ENCODE data around the gene ABCA13.
A peak's percentile ranks its signal among the peaks of the same experiment; 100 is the strongest.
"Not testable (repeated sequence)": the region's sequence is repeated elsewhere in the genome, so short reads cannot be mapped to it uniquely, and the experiment has no call there.

ABCA13 gene

GRCh38 chr7:48141521-48141920 lies 29.7 kb upstream of the ABCA13 start:
- no peak for DNase-seq (ENCODE audit: low read depth)

DNA sequence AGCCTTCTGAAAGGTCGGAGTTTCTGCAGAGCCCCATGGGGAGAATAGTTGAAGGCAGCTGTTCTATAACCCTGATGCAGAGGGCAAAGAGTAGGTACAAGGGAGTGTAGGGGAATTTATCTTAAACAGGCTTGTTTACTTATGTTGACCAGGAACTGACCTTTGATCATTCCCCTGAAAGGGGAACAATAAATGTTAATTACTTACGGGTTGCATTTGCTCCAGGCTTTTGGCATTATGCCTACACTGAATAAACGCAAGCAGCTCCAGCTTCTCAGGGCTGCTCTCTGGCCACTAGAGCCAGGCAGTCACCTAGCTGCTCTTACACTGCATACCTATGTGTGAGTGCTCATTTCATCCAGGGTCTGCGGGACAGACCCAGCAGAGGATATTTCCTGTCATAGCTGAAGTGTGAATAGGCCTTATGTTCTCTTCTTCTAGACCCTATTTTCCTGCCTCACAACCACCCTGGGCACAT lies 26.9 kb upstream of the ABCA13 start:
- no peak overlapping the region for H3K4me3 ChIP-seq (ENCODE audit: low read depth, low read length)
- TF ChIP-seq, protein P1, sequence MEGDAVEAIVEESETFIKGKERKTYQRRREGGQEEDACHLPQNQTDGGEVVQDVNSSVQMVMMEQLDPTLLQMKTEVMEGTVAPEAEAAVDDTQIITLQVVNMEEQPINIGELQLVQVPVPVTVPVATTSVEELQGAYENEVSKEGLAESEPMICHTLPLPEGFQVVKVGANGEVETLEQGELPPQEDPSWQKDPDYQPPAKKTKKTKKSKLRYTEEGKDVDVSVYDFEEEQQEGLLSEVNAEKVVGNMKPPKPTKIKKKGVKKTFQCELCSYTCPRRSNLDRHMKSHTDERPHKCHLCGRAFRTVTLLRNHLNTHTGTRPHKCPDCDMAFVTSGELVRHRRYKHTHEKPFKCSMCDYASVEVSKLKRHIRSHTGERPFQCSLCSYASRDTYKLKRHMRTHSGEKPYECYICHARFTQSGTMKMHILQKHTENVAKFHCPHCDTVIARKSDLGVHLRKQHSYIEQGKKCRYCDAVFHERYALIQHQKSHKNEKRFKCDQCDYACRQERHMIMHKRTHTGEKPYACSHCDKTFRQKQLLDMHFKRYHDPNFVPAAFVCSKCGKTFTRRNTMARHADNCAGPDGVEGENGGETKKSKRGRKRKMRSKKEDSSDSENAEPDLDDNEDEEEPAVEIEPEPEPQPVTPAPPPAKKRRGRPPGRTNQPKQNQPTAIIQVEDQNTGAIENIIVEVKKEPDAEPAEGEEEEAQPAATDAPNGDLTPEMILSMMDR (IDR thresholded peaks at IDR 0.05; ENCODE audit: control insufficient read depth, extremely low read depth, insufficient read depth) = no peak
- peak; percentile 1 for DNase-seq (ENCODE audit: low read depth)

More at GRCh38 chr7:48141521-48141920, 29.7 kb upstream of the ABCA13 start:
- TF ChIP-seq, protein P1 (IDR thresholded peaks at IDR 0.05; ENCODE audit: control insufficient read depth, extremely low read depth, insufficient read depth) = no peak
- no peak overlapping the region for H3K4me3 ChIP-seq (ENCODE audit: low read depth, low read length)

DNA sequence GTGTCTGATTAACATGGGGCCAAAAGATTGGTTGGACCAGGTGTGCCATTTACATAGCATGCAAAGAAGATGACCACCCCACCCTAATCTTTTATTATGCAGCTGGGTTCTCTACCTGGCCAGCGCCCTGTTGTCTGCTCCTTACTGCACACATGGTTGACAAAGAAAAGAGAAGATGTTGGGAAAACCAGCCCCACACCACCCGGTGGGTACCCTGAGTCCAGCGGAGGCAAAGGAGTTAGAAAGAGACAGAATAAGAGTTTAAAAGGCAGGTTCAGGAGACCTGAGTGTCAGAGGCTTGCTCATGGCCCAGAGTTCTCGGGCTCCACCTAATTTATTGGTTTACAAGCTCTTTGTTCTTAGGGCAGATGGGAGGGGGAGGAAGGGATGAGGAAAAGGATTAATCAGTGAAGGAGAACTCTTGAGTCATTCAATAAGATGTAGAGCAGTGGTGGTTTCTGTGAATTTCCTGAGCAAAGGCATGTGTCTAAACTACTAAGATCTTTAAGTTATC lies 24.1 kb upstream of the ABCA13 start:
- no peak overlapping the region for H3K4me3 ChIP-seq (ENCODE audit: low read depth, low read length)
- TF ChIP-seq, protein P1 (IDR thresholded peaks at IDR 0.05; ENCODE audit: control insufficient read depth, extremely low read depth, insufficient read depth) = no peak
- no peak for DNase-seq (ENCODE audit: low read depth)

- H3K4me3 ChIP-seq (ENCODE audit: low read depth, low read length); DNase-seq (ENCODE audit: low read depth): not testable (repeated sequence)
Observed at GRCh38 chr7:48147690-48148089, 23.6 kb upstream of the ABCA13 start.

DNA sequence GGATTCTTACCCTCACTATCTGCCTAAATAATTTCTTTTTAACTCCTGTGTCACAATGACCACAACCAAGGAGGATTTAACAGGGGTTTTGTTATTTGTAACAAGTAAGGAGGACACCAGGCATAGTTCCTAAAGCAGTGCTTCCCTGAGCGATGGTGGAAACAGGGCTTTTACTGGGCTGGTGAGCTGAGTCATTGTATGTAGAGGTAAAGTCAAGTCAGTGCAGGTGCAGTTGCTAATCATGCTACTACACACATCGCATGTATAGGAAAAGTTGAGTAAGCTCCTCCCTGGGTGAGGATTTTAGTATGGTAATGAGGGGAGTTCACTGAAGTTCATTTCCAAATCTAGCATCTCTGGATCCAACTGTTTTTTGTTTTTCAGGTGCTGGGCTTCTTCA lies 22.9 kb upstream of the ABCA13 start:
- TF ChIP-seq, protein P1 (IDR thresholded peaks at IDR 0.05; ENCODE audit: control insufficient read depth, extremely low read depth, insufficient read depth) = no peak
- no peak for DNase-seq (ENCODE audit: low read depth)
- no peak overlapping the region for H3K4me3 ChIP-seq (ENCODE audit: low read depth, low read length)

GRCh38 chr7:48149058-48149457 lies 22.2 kb upstream of the ABCA13 start:
- TF ChIP-seq, protein P1 (IDR thresholded peaks at IDR 0.05; ENCODE audit: control insufficient read depth, extremely low read depth, insufficient read depth) = no peak
- no peak overlapping the region for H3K4me3 ChIP-seq (ENCODE audit: low read depth, low read length)
- no peak for DNase-seq (ENCODE audit: low read depth)

GRCh38 chr7:48150086-48150485 lies 21.2 kb upstream of the ABCA13 start:
- TF ChIP-seq, protein P1 (IDR thresholded peaks at IDR 0.05; ENCODE audit: control insufficient read depth, extremely low read depth, insufficient read depth) = no peak
- DNase-seq (ENCODE audit: low read depth) = no peak
- H3K4me3 ChIP-seq (ENCODE audit: low read depth, low read length) = no peak overlapping the region

Measured in LNCaP clone FGC (cell line).